Activated naive CD8-positive, alpha-beta T cell treated with anti-CD3 and anti-CD28 coated beads for 36 hours (primary cell): ENCODE results near the gene FABP6. TPM values are rescaled to one million over a fixed set of nuclear protein-coding genes. Genes with fewer than 3 reads are reported as not detected.
A peak's percentile ranks its signal among the peaks of the same experiment; 100 is the strongest.
"Not testable (repeated sequence)": the region's sequence is repeated elsewhere in the genome, so short reads cannot be mapped to it uniquely, and the experiment has no call there.

Experiments used
- DNase-seq: peaks from one replicate; pipeline ENCODE4 v3.0.0; 2021
- H3K27ac Mint-ChIP-seq: one replicate; pipeline ENCODE4 v1.8.0; 2022; ENCODE audit warnings: mild to moderate bottlenecking, moderate library complexity, mixed read lengths
- H3K27me3 Mint-ChIP-seq: one replicate; pipeline ENCODE4 v1.8.0; 2022; ENCODE audit warnings: mild to moderate bottlenecking, mixed read lengths
- H3K36me3 Mint-ChIP-seq: one replicate; pipeline ENCODE4 v1.8.0; 2021; ENCODE audit warnings: mild to moderate bottlenecking, mixed read lengths
- H3K4me1 Mint-ChIP-seq: one replicate; pipeline ENCODE4 v1.8.0; 2021; ENCODE audit warnings: mixed read lengths
- H3K4me3 Mint-ChIP-seq: one replicate; pipeline ENCODE4 v1.8.0; 2022; ENCODE audit warnings: mild to moderate bottlenecking, moderate library complexity, mixed read lengths
- H3K9me3 Mint-ChIP-seq: one replicate; pipeline ENCODE4 v1.8.0; 2022; ENCODE audit warnings: mixed read lengths
- total RNA-seq, 2 experiments: library from RNA; stranded (reverse); gene quantifications; one replicate each; pipeline ENCODE4 v1.2.3, GENCODE V29; 2021

Gene FABP6
- not detected for total RNA-seq

- no peak for DNase-seq
- Mint-ChIP-seq H3K27ac (no peak within 1 kb of the TSS), H3K4me3 (no peak within 1 kb of the TSS), H3K9me3 (no peaks in the 10 kb centered on the region), H3K27me3 (no peaks in the 10 kb centered on the region), H3K36me3 (no peaks in the 10 kb centered on the region), H3K4me1 (no peaks in the 10 kb centered on the region)
Observed at GRCh38 chr5:160229190-160229742, at the start of gene FABP6. Gene FABP6 (plus strand): TSS chr5:160229506. CDS start chr5:160229558, 52 bp downstream.

GRCh38 chr5:160180931-160181330 is 48.4 kb upstream of the FABP6 start:
- no peak for DNase-seq
- no peaks in the 10 kb centered on the region for H3K36me3 Mint-ChIP-seq
- peaks cover 3% of the 10 kb centered on the region for H3K9me3 Mint-ChIP-seq
- H3K4me1 Mint-ChIP-seq = no peaks in the 10 kb centered on the region
- H3K27ac Mint-ChIP-seq = no peak overlapping the region
- H3K4me3 Mint-ChIP-seq = no peak overlapping the region
- H3K27me3 Mint-ChIP-seq = peaks cover 11% of the 10 kb centered on the region

- DNase-seq = no peak
- Mint-ChIP-seq H3K9me3 (peaks cover 10% of the 10 kb centered on the region), H3K36me3 (peaks cover 5% of the 10 kb centered on the region), H3K4me3 (no peak overlapping the region), H3K4me1 (no peaks in the 10 kb centered on the region), H3K27me3 (peaks cover 19% of the 10 kb centered on the region), H3K27ac (no peak overlapping the region)
Observed at GRCh38 chr5:160181965-160182622, 47.2 kb upstream of the FABP6 start.

- Mint-ChIP-seq H3K27me3 (peaks cover 23% of the 10 kb centered on the region), H3K4me1 (no peaks in the 10 kb centered on the region), H3K36me3 (peaks cover 5% of the 10 kb centered on the region), H3K4me3 (no peak overlapping the region), H3K27ac (no peak overlapping the region), H3K9me3 (peaks cover 10% of the 10 kb centered on the region)
- DNase-seq = no peak
Observed at GRCh38 chr5:160183075-160183474, 46.2 kb upstream of the FABP6 start.

- H3K4me3 Mint-ChIP-seq = no peak overlapping the region
Observed at GRCh38 chr5:160185626-160186360, 43.5 kb upstream of the FABP6 start.

GRCh38 chr5:160186480-160186879 is 42.8 kb upstream of the FABP6 start:
- H3K4me1 Mint-ChIP-seq = peaks cover 3% of the 10 kb centered on the region
- peaks cover 37% of the 10 kb centered on the region for H3K27me3 Mint-ChIP-seq
- H3K27ac Mint-ChIP-seq = no peak overlapping the region
- H3K9me3 Mint-ChIP-seq = peaks cover 10% of the 10 kb centered on the region
- H3K4me3 Mint-ChIP-seq = no peak overlapping the region
- H3K36me3 Mint-ChIP-seq = peaks cover 5% of the 10 kb centered on the region
- DNase-seq = no peak

More at GRCh38 chr5:160185626-160186360, 43.5 kb upstream of the FABP6 start:
- Mint-ChIP-seq H3K27me3 (peaks cover 34% of the 10 kb centered on the region), H3K36me3 (peaks cover 5% of the 10 kb centered on the region), H3K27ac (no peak overlapping the region), H3K9me3 (peaks cover 10% of the 10 kb centered on the region), H3K4me1 (peaks cover 3% of the 10 kb centered on the region)
- DNase-seq = no peak

GRCh38 chr5:160187091-160187490 is 42.2 kb upstream of the FABP6 start:
- Mint-ChIP-seq H3K9me3 (peaks cover 10% of the 10 kb centered on the region), H3K27me3 (peaks cover 37% of the 10 kb centered on the region), H3K4me3 (no peak overlapping the region), H3K4me1 (peaks cover 3% of the 10 kb centered on the region), H3K27ac (no peak overlapping the region), H3K36me3 (peaks cover 5% of the 10 kb centered on the region)
- DNase-seq = no peak

GRCh38 chr5:160188141-160189015 is 40.9 kb upstream of the FABP6 start:
- Mint-ChIP-seq H3K4me3 (no peak overlapping the region), H3K4me1 (peaks cover 5% of the 10 kb centered on the region), H3K27me3 (peaks cover 36% of the 10 kb centered on the region), H3K27ac (no peak overlapping the region), H3K9me3 (peaks cover 10% of the 10 kb centered on the region), H3K36me3 (peaks cover 5% of the 10 kb centered on the region)
- peak; percentile 14 for DNase-seq

GRCh38 chr5:160192424-160192823 is 36.9 kb upstream of the FABP6 start:
- H3K4me1 Mint-ChIP-seq = peaks cover 5% of the 10 kb centered on the region
- H3K4me3 Mint-ChIP-seq = no peak overlapping the region
- H3K27me3 Mint-ChIP-seq = peaks cover 15% of the 10 kb centered on the region
- no peak overlapping the region for H3K27ac Mint-ChIP-seq
- no peak for DNase-seq
- no peaks in the 10 kb centered on the region for H3K36me3 Mint-ChIP-seq
- no peaks in the 10 kb centered on the region for H3K9me3 Mint-ChIP-seq

GRCh38 chr5:160193076-160193475 is 36.2 kb upstream of the FABP6 start:
- peaks cover 21% of the 10 kb centered on the region for H3K27me3 Mint-ChIP-seq
- H3K27ac Mint-ChIP-seq, H3K9me3 Mint-ChIP-seq, H3K4me3 Mint-ChIP-seq, H3K4me1 Mint-ChIP-seq, H3K36me3 Mint-ChIP-seq, DNase-seq: not testable (repeated sequence)

GRCh38 chr5:160193790-160194189 is 35.5 kb upstream of the FABP6 start:
- not testable (repeated sequence) for H3K4me1 Mint-ChIP-seq, H3K9me3 Mint-ChIP-seq, DNase-seq, H3K27ac Mint-ChIP-seq, H3K4me3 Mint-ChIP-seq, H3K36me3 Mint-ChIP-seq
- H3K27me3 Mint-ChIP-seq = peaks cover 24% of the 10 kb centered on the region

GRCh38 chr5:160197341-160198144 is 31.8 kb upstream of the FABP6 start:
- no peak overlapping the region for H3K4me3 Mint-ChIP-seq
- no peak overlapping the region for H3K27ac Mint-ChIP-seq
- no peaks in the 10 kb centered on the region for H3K9me3 Mint-ChIP-seq
- H3K4me1 Mint-ChIP-seq = peaks cover 5% of the 10 kb centered on the region
- H3K36me3 Mint-ChIP-seq = no peaks in the 10 kb centered on the region
- peaks cover 13% of the 10 kb centered on the region for H3K27me3 Mint-ChIP-seq
- DNase-seq = no peak

GRCh38 chr5:160198146-160198545 is 31.2 kb upstream of the FABP6 start:
- no peaks in the 10 kb centered on the region for H3K9me3 Mint-ChIP-seq
- no peaks in the 10 kb centered on the region for H3K36me3 Mint-ChIP-seq
- peaks cover 3% of the 10 kb centered on the region for H3K4me1 Mint-ChIP-seq
- peaks cover 13% of the 10 kb centered on the region for H3K27me3 Mint-ChIP-seq
- H3K4me3 Mint-ChIP-seq = no peak overlapping the region
- DNase-seq = no peak
- no peak overlapping the region for H3K27ac Mint-ChIP-seq

GRCh38 chr5:160198841-160199409 is 30.4 kb upstream of the FABP6 start:
- peaks cover 13% of the 10 kb centered on the region for H3K27me3 Mint-ChIP-seq
- H3K9me3 Mint-ChIP-seq = no peaks in the 10 kb centered on the region
- no peak overlapping the region for H3K27ac Mint-ChIP-seq
- peaks cover 3% of the 10 kb centered on the region for H3K4me1 Mint-ChIP-seq
- no peak for DNase-seq
- H3K36me3 Mint-ChIP-seq = no peaks in the 10 kb centered on the region
- no peak overlapping the region for H3K4me3 Mint-ChIP-seq
